Measurements from ENCODE around the gene HMG20A. TPM values are rescaled to one million over a fixed set of nuclear protein-coding genes. Genes with fewer than 3 reads are reported as not detected.

The HMG20A gene
- total RNA-seq, 1 experiment from 2014 or later: 54.0 TPM

GRCh38 chr15:77513226-77513625 is 92.5 kb downstream of the HMG20A start:
- no peak overlapping the region for H3K27ac ChIP-seq (ENCODE audit: low read length)
- H3K36me3 ChIP-seq (ENCODE audit: control insufficient read depth, insufficient read depth, low read length): no peaks in the 10 kb centered on the region
- H3K9me3 ChIP-seq (ENCODE audit: control insufficient read depth, insufficient read depth, low read depth, low read length): no peaks in the 10 kb centered on the region
- H3K4me1 ChIP-seq (ENCODE audit: control insufficient read depth, insufficient read depth, low read length): peaks cover 12% of the 10 kb centered on the region
- no peak overlapping the region for H3K4me3 ChIP-seq (ENCODE audit: low read depth in 2 of 2, low read length in 2 of 2)
- POLR2A ChIA-PET: no interaction called here
- no peak for TF ChIP-seq REST (IDR thresholded peaks at IDR 0.05; ENCODE audit: insufficient read depth in 1 of 2, low read depth in 2 of 2, low read length in 1 of 2)
- TF ChIP-seq CTCF (IDR thresholded peaks at IDR 0.05): no peak
- no peak for TF ChIP-seq TCF7L2 (IDR thresholded peaks at IDR 0.05; ENCODE audit: low read depth, low read length)
- TF ChIP-seq POLR2AphosphoS5 (IDR thresholded peaks at IDR 0.05; ENCODE audit: low read depth, low read length): no peak
- TF ChIP-seq SIN3A (IDR thresholded peaks at IDR 0.05; ENCODE audit: borderline replicate concordance, insufficient read depth, low read depth, low read length): no peak
- H3K27me3 ChIP-seq (ENCODE audit: control insufficient read depth, insufficient read depth, low read length): no peaks in the 10 kb centered on the region
- ATAC-seq: no peak
- BruUV-seq (replicated peaks): no TSS peak
- intact Hi-C loops (cut with micrococcal nuclease; ENCODE audit: unreplicated experiment): no loop called here
- no peak for DNase-seq (ENCODE audit: low read depth, low spot score)
- CTCF ChIA-PET: no interaction called here
- in situ Hi-C loops (cut with HindIII; ENCODE audit: low pct_unique_long_range_greater_than_20kb, low sequenced_read_pairs): no loop called here

GRCh38 chr15:77514641-77515402 is 94.1 kb downstream of the HMG20A start:
- in situ Hi-C loops (cut with HindIII; ENCODE audit: low pct_unique_long_range_greater_than_20kb, low sequenced_read_pairs): no loop called here

More at GRCh38 chr15:77514641-77515402, 94.1 kb downstream of the HMG20A start:
- H3K4me1 ChIP-seq (ENCODE audit: control insufficient read depth, insufficient read depth, low read length): 0 out of 2 replicates have a peak, but pooled peaks cover 4% of the 10 kb centered on the region
- no peaks in the 10 kb centered on the region for H3K36me3 ChIP-seq (ENCODE audit: control insufficient read depth, insufficient read depth, low read length)
- H3K4me3 ChIP-seq (ENCODE audit: low read depth in 2 of 2, low read length in 2 of 2): no peak overlapping the region
- intact Hi-C loops (cut with micrococcal nuclease; ENCODE audit: unreplicated experiment): no loop called here
- no TSS peak for BruUV-seq (replicated peaks)
- CTCF ChIA-PET: no interaction called here
- TF ChIP-seq CTCF (IDR thresholded peaks at IDR 0.05): no peak
- no peak for TF ChIP-seq SIN3A (IDR thresholded peaks at IDR 0.05; ENCODE audit: borderline replicate concordance, insufficient read depth, low read depth, low read length)
- TF ChIP-seq TCF7L2 (IDR thresholded peaks at IDR 0.05; ENCODE audit: low read depth, low read length): no peak
- no peak for TF ChIP-seq REST (IDR thresholded peaks at IDR 0.05; ENCODE audit: insufficient read depth in 1 of 2, low read depth in 2 of 2, low read length in 1 of 2)
- no peak for TF ChIP-seq POLR2AphosphoS5 (IDR thresholded peaks at IDR 0.05; ENCODE audit: low read depth, low read length)
- H3K27me3 ChIP-seq (ENCODE audit: control insufficient read depth, insufficient read depth, low read length): no peaks in the 10 kb centered on the region
- H3K9me3 ChIP-seq (ENCODE audit: control insufficient read depth, insufficient read depth, low read depth, low read length): no peaks in the 10 kb centered on the region
- DNase-seq (ENCODE audit: low read depth, low spot score) (no peak), ATAC-seq (no peak)
- H3K27ac ChIP-seq (ENCODE audit: low read length): no peak overlapping the region
- POLR2A ChIA-PET: interaction anchor here (0.6 kb wide), 1 partner anchor 18 kb away, joined by 3 read pairs; no protein-coding TSS in a partner anchor

All from Panc1 (cell line).